Ovary (tissue), 9 donors: ENCODE measurements around the gene EXOSC5. TPM values are rescaled to one million over a fixed set of nuclear protein-coding genes. Genes with fewer than 3 reads are reported as not detected.
"Not testable (repeated sequence)": the region's sequence is repeated elsewhere in the genome, so short reads cannot be mapped to it uniquely, and the experiment has no call there.

Source experiments
- DNase-seq, 5 donors: peaks; one replicate each; pipeline ENCODE4 v3.0.0-alpha.2; 2019 to 2020
- H3K27ac ChIP-seq, 2 donors: fragments of 200-600 bp; one replicate each; pipeline versions ENCODE4 v1.5.1 to v1.8.0; 2019 to 2022
- H3K27me3 ChIP-seq: fragments of 200-600 bp; one replicate; pipeline ENCODE4 v1.8.0; 2022
- H3K36me3 ChIP-seq: fragments of 200-600 bp; sonication (generic); one replicate; pipeline ENCODE4 v1.5.1; 2019
- H3K4me1 ChIP-seq: one replicate; pipeline ENCODE4 v1.8.1; 2013; ENCODE audit warnings: mild to moderate bottlenecking, moderate library complexity; ENCODE audit not compliant: insufficient read depth
- H3K4me3 ChIP-seq: fragments of 200-600 bp; sonication (generic); one replicate; pipeline ENCODE4 v1.5.1; 2017
- H3K9me3 ChIP-seq, 2 donors: fragments of 200-600 bp in 1 of 2; sonication (generic) in 1 of 2; one replicate each; pipeline versions ENCODE4 v1.5.1 to v1.8.1; 2013 to 2019; ENCODE audit warnings: mild to moderate bottlenecking in 1 of 2, moderate library complexity in 1 of 2
- CTCF ChIP-seq, 3 donors: fragments of 450-650 bp in 2 of 3; fragments of 200-600 bp in 1 of 3; IDR thresholded peaks; one replicate each; pipeline versions ENCODE4 v1.5.1 to v1.8.0; 2016 to 2022; ENCODE audit warnings: antibody characterized with exemption in 3 of 3, mild to moderate bottlenecking in 1 of 3
- EP300 ChIP-seq: sonication (generic); formaldehyde crosslinking; IDR thresholded peaks from one replicate; pipeline ENCODE4 v1.6.1; 2017; ENCODE audit warnings: antibody characterized with exemption
- POLR2A ChIP-seq: fragments of 450-650 bp; IDR thresholded peaks from one replicate; pipeline ENCODE4 v1.6.1; 2017; ENCODE audit warnings: antibody characterized with exemption, mild to moderate bottlenecking, moderate library complexity
- WGBS, 3 donors: extraction: QIAGEN DNeasy Blood & Tissue Kit in 1 of 3; methylation state at CpG; one replicate each; pipeline versions ENCODE4 v1.1.5 to v1.1.7; 2013 to 2017; 5-methylcytosine and 5-hydroxymethylcytosine counted together
- intact Hi-C, 4 donors: fragments of 100-400 bp; cut with DNase I; formaldehyde crosslinking; loops; one replicate each; pipeline versions ENCODE4 v1.11.0 to v1.15.1; 2022 to 2023
- polyA plus RNA-seq, 2 donors: library from polyadenylated mRNA; stranded (reverse); fragments of 200-250 nt in 1 of 2; fragments of 350-450 nt in 1 of 2; fragmentation: Illumina TruSeq in 1 of 2; extraction: RNeasy Lipid Tissue Mini Kit (QIAGEN cat#74804) in 1 of 2; gene quantifications; one replicate each; pipeline ENCODE4 v1.2.3, GENCODE V29; 2013 to 2014
- total RNA-seq, 7 donors: library from RNA; depleted of rRNA in 2 of 7; stranded (reverse); fragments of >200 nt in 2 of 7; fragmentation: NEBNext Ultra II Directional in 3 of 7; extraction: Animal tissue kit (Norgen Biotek cat#: 25700) in 3 of 7; gene quantifications; one replicate each; pipeline versions ENCODE4 v1.1.0 to v1.2.4, GENCODE V29; 2016 to 2023
- donor health status: DM: no; HTN: no; CAD: no; lungs with moderate emphysema.
- donor health status: DM: no; HTN: no; CAD: no.
- donor health status: Bipolar disorder and iron deficiency.
- donor health status: DM: yes; HTN: yes; CAD: no.
- donor health status: DM: no; HTN: no; CAD: no.
- donor health status: DM: yes; HTN: yes; CAD: no.

Gene EXOSC5
- total and polyA plus RNA-seq, 9 donors, result 1.5 to 25.0 (median 13.8) TPM

- TF ChIP-seq EP300 (no peak), CTCF (IDR thresholded peaks at IDR 0.05) (no peak), POLR2A (no peak)
- Histone ChIP-seq H3K27me3 (no peaks in the 10 kb centered on the region), H3K4me3 (no peak overlapping the region), H3K9me3 (no peaks in the 10 kb centered on the region), H3K36me3 (no peaks in the 10 kb centered on the region), H3K27ac (no peak overlapping the region), H3K4me1 (no peaks in the 10 kb centered on the region)
- WGBS, 3 donors, result 23 to 48% (median 25%) methylated on average over 13 of the region's 13 CpGs
- intact Hi-C loops, result no loop called here
- peak; percentile 52 to 85 (median 69) for DNase-seq
Measured at GRCh38 chr19:41386442-41386841, 10.7 kb downstream of the EXOSC5 start.

GRCh38 chr19:41384351-41384750 lies 12.8 kb downstream of the EXOSC5 start:
- no peaks in the 10 kb centered on the region for H3K4me1 ChIP-seq
- intact Hi-C loops, result no loop called here
- 84 to 88% (median 87%) methylated on average over 5 of the region's 5 CpGs for WGBS, 3 donors
- TF ChIP-seq POLR2A (no peak), CTCF (IDR thresholded peaks at IDR 0.05) (no peak), EP300 (no peak)
- H3K36me3 ChIP-seq, result no peaks in the 10 kb centered on the region
- H3K27me3 ChIP-seq, result no peaks in the 10 kb centered on the region
- no peak overlapping the region for H3K27ac ChIP-seq
- no peak overlapping the region for H3K4me3 ChIP-seq
- no peaks in the 10 kb centered on the region for H3K9me3 ChIP-seq
- DNase-seq, result no peak

- H3K9me3 ChIP-seq, H3K4me1 ChIP-seq, H3K4me3 ChIP-seq, H3K36me3 ChIP-seq, H3K27me3 ChIP-seq, intact Hi-C loops, DNase-seq, H3K27ac ChIP-seq: not testable (repeated sequence)
- WGBS, 3 donors, result 92 to 95% (median 93%) methylated on average over 8 of the region's 8 CpGs
Measured at GRCh38 chr19:41381536-41381935, 15.6 kb downstream of the EXOSC5 start.

- Histone ChIP-seq H3K27me3 (no peaks in the 10 kb centered on the region), H3K9me3 (no peaks in the 10 kb centered on the region), H3K27ac (peak overlapping the region in 1 of 2 donors; percentile 27), H3K4me1 (peaks cover 8% of the 10 kb centered on the region), H3K36me3 (no peaks in the 10 kb centered on the region), H3K4me3 (no peak overlapping the region)
- intact Hi-C loops, result no loop called here
- WGBS, 3 donors, result 50 to 55% (median 51%) methylated on average over 9 of the region's 9 CpGs
- DNase-seq, result peak in 2 of 5 donors; percentile 33 to 54
- TF ChIP-seq CTCF (IDR thresholded peaks at IDR 0.05) (no peak), EP300 (no peak), POLR2A (no peak)
Measured at GRCh38 chr19:41377977-41378709, 19.0 kb downstream of the EXOSC5 start.

- DNase-seq, result no peak
- Histone ChIP-seq H3K36me3 (no peaks in the 10 kb centered on the region), H3K27me3 (no peaks in the 10 kb centered on the region), H3K9me3 (no peaks in the 10 kb centered on the region), H3K4me3 (peak overlapping the region; percentile 52), H3K4me1 (peaks cover 8% of the 10 kb centered on the region), H3K27ac (peak overlapping the region; percentile 41 to 53)
- intact Hi-C loops, result no loop called here
- TF ChIP-seq EP300, result no peak
- no peak for TF ChIP-seq CTCF (IDR thresholded peaks at IDR 0.05)
- TF ChIP-seq POLR2A, result no peak
- WGBS, 3 donors, result 56 to 59% (median 58%) methylated on average over 8 of the region's 8 CpGs
Measured at GRCh38 chr19:41376998-41377365, 20.2 kb downstream of the EXOSC5 start.
